Measurements from ENCODE around the gene KLB. TPM values are rescaled to one million over a fixed set of nuclear protein-coding genes. Genes with fewer than 3 reads are reported as not detected.
"Not testable (repeated sequence)": the region's sequence is repeated elsewhere in the genome, so short reads cannot be mapped to it uniquely, and the experiment has no call there.

Gene KLB
- total RNA-seq, 4 donors from 2014 or later = under 0.01 TPM; not detected in 3

- DNase-seq (ENCODE audit: extremely low spot score) = no peak
- Histone ChIP-seq H3K4me3 (no peak overlapping the region), H3K27me3 (no peaks in the 10 kb centered on the region), H3K36me3 (no peaks in the 10 kb centered on the region), H3K9me3 (no peaks in the 10 kb centered on the region), H3K27ac (replicated peaks in 1 of 4) (no peak overlapping the region), H3K4me1 (no peaks in the 10 kb centered on the region)
- WGBS = 41% methylated on average over 4 of the region's 4 CpGs
- TF ChIP-seq POLR2AphosphoS5 (IDR thresholded peaks at IDR 0.05) = no peak
- TF ChIP-seq EP300 (IDR thresholded peaks at IDR 0.05) = no peak
- no peak for TF ChIP-seq CTCF (IDR thresholded peaks at IDR 0.05)
- TF ChIP-seq POLR2A (IDR thresholded peaks at IDR 0.05; ENCODE audit: low read depth) = no peak
- intact Hi-C loops (cut with DNase I) = no loop called here
These were observed 31.3 kb upstream of the KLB start for GRCh38 chr4:39375478-39375877.

- no peak overlapping the region for H3K27ac ChIP-seq (replicated peaks in 1 of 4)
- no peak for DNase-seq (ENCODE audit: extremely low spot score)
- no peaks in the 10 kb centered on the region for H3K4me1 ChIP-seq
- TF ChIP-seq CTCF (IDR thresholded peaks at IDR 0.05) = no peak
- no peak for TF ChIP-seq POLR2AphosphoS5 (IDR thresholded peaks at IDR 0.05)
- no peak for TF ChIP-seq EP300 (IDR thresholded peaks at IDR 0.05)
- TF ChIP-seq POLR2A (IDR thresholded peaks at IDR 0.05; ENCODE audit: low read depth) = no peak
- H3K27me3 ChIP-seq = peaks cover 0 to 13% (median 0%) of the 10 kb centered on the region in 4 donors
- no peaks in the 10 kb centered on the region for H3K36me3 ChIP-seq
- WGBS = 100% methylated on average over 1 of the region's 1 CpG
- no peaks in the 10 kb centered on the region for H3K9me3 ChIP-seq
- H3K4me3 ChIP-seq = no peak overlapping the region
- intact Hi-C loops (cut with DNase I) = no loop called here
These were observed 23.0 kb upstream of the KLB start for GRCh38 chr4:39383690-39384089.

- no peaks in the 10 kb centered on the region for H3K9me3 ChIP-seq
- TF ChIP-seq POLR2A (IDR thresholded peaks at IDR 0.05; ENCODE audit: low read depth) (no peak), EP300 (IDR thresholded peaks at IDR 0.05) (no peak), CTCF (IDR thresholded peaks at IDR 0.05) (no peak), POLR2AphosphoS5 (IDR thresholded peaks at IDR 0.05) (no peak)
- WGBS = 95% methylated on average over 11 of the region's 11 CpGs
- intact Hi-C loops (cut with DNase I) = no loop called here
- no peak for DNase-seq (ENCODE audit: extremely low spot score)
- peaks cover 0 to 17% (median 0%) of the 10 kb centered on the region in 4 donors for H3K27me3 ChIP-seq
- no peaks in the 10 kb centered on the region for H3K4me1 ChIP-seq
- no peaks in the 10 kb centered on the region for H3K36me3 ChIP-seq
- no peak overlapping the region for H3K4me3 ChIP-seq
- no peak overlapping the region for H3K27ac ChIP-seq (replicated peaks in 1 of 4)
These were observed 22.2 kb upstream of the KLB start for GRCh38 chr4:39384563-39384962.

DNA sequence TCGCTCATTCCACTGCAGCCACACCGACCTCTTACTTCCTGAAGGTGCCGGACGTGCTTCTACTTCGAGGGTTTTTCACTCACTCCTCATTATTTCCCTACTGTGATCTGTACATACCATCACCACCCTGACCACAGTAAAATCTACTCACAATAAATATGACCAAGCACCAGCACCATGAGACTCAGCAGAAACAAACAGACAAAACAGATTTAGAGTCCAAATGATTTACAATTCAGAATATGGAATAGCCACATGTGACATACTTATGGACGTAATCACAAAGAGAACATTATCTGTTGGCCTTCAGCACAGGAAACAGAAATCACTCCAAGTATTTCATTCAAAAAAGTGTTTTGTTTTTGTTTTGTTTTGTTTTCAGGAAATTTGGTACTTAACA is 16.1 kb upstream of the KLB start:
- Histone ChIP-seq H3K4me1 (no peaks in the 10 kb centered on the region), H3K36me3 (no peaks in the 10 kb centered on the region), H3K4me3 (no peak overlapping the region), H3K27ac (replicated peaks in 1 of 4) (no peak overlapping the region), H3K27me3 (peaks cover 0 to 3% (median 0%) of the 10 kb centered on the region in 4 donors), H3K9me3 (no peaks in the 10 kb centered on the region)
- TF ChIP-seq CTCF (IDR thresholded peaks at IDR 0.05) = no peak
- TF ChIP-seq POLR2A (IDR thresholded peaks at IDR 0.05; ENCODE audit: low read depth) = no peak
- no peak for TF ChIP-seq POLR2AphosphoS5 (IDR thresholded peaks at IDR 0.05)
- TF ChIP-seq EP300 (IDR thresholded peaks at IDR 0.05) = no peak
- intact Hi-C loops (cut with DNase I) = no loop called here
- DNase-seq (ENCODE audit: extremely low spot score) = no peak
- 70% methylated on average over 6 of the region's 6 CpGs for WGBS

GRCh38 chr4:39394706-39395105 is 12.0 kb upstream of the KLB start:
- WGBS = 85% methylated on average over 3 of the region's 3 CpGs
- Histone ChIP-seq H3K27me3 (no peaks in the 10 kb centered on the region), H3K36me3 (no peaks in the 10 kb centered on the region), H3K4me3 (no peak overlapping the region), H3K27ac (replicated peaks in 1 of 4) (no peak overlapping the region), H3K9me3 (no peaks in the 10 kb centered on the region), H3K4me1 (no peaks in the 10 kb centered on the region)
- intact Hi-C loops (cut with DNase I) = no loop called here
- no peak for DNase-seq (ENCODE audit: extremely low spot score)
- no peak for TF ChIP-seq POLR2A (IDR thresholded peaks at IDR 0.05; ENCODE audit: low read depth)
- TF ChIP-seq EP300 (IDR thresholded peaks at IDR 0.05) = no peak
- TF ChIP-seq CTCF (IDR thresholded peaks at IDR 0.05) = no peak
- TF ChIP-seq POLR2AphosphoS5 (IDR thresholded peaks at IDR 0.05) = no peak

DNA sequence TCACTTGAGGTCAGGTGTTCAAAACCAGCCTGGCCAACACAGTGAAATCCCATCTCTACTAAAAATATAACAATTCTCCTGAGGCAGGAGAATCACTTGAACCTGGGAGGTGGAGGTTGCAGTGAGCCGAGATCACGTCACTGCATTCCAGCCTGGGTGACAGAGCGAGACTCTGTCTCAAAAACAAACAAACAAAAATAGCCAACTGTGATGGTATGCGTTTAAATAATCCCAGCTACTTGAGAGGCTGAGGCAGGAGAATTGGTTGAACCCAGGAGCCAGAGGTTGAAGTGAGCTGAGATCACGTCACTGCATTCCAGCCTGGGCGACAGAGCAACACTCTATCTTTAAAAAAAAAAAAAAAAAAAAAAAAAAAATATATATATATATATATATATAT is 5.1 kb upstream of the KLB start:
- not testable (repeated sequence) for H3K27ac ChIP-seq (replicated peaks in 1 of 4)

More for the DNA sequence above, 5.1 kb upstream of the KLB start:
- H3K4me1 ChIP-seq; DNase-seq (ENCODE audit: extremely low spot score); H3K9me3 ChIP-seq; H3K4me3 ChIP-seq; H3K36me3 ChIP-seq; intact Hi-C loops (cut with DNase I); H3K27me3 ChIP-seq: not testable (repeated sequence)
- WGBS = 67% methylated on average over 6 of the region's 6 CpGs
